ENCODE results near the gene TUFT1.
A peak's percentile ranks its signal among the peaks of the same experiment; 100 is the strongest.

TUFT1 gene

GRCh38 chr1:151539321-151540020 lies 638 bp upstream of the TUFT1 start:
- DNase-seq, result peak; percentile 89

DNA sequence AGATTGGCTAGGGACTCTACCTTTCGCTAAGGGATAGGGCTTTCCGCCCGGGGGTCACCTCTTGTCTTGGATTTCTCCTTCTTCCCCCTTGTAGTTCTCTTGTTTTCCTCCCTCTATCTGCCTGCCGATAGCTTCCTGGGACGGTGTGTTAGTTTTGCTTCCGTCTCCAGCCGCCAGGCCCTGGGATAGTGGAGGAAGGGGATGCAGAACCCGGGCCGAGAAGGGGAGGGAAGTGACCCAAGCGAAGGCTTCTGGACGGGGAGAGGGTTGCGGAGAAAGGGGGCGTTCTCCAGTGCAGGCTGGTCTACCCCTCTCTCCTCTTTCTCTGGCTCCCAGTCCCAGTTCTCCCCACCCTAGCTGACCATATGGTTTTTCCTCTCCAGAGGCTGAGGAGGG lies 871 bp downstream of the TUFT1 start:
- DNase-seq, result peak; percentile 5

GRCh38 chr1:151541752-151542151 lies 1.6 kb downstream of the TUFT1 start:
- DNase-seq, result no peak

DNA sequence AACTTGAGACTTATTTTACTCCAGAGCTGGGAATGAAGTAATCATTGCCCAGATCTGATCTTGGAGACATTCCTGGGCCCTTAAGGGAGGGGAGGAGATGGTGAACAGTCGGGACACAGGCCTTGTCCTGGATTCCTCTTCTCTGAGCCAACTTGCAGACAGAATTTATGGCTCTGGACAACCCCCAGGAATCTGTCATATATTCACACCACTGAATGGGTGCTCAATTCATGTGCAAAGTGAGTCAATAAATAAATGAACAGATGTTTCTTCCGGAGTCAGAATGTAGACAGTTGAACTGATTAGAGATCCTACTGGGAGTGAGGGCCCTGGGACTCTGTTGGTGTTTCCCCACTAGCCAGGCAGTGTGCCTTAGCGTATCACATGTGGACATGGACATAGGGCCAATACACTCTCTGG lies 2.6 kb downstream of the TUFT1 start:
- no peak for DNase-seq

DNA sequence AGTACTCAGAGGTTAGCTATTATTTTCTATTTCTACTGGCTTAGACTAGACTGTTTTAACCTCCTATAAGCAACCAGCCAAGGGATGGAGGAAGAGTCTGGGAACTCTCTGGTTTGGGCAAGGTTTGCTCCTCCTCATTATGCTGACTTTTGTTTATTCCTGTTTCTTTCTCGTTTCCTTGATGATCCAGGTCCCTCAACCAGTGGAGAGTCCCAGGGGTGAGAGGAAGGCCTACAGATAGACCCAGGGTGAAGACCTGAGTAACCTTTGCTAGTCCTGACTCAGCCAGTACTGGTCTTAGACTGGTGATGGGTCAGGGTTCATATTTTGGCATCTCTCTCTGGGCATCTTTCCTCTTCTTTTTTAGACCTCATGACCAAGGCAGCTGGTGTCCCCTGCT lies 5.4 kb downstream of the TUFT1 start:
- DNase-seq, result no peak

GRCh38 chr1:151546011-151546925 lies 6.2 kb downstream of the TUFT1 start:
- no peak for DNase-seq

- DNase-seq, result no peak
These were observed 7.2 kb downstream of the TUFT1 start for GRCh38 chr1:151547119-151547899.

DNA sequence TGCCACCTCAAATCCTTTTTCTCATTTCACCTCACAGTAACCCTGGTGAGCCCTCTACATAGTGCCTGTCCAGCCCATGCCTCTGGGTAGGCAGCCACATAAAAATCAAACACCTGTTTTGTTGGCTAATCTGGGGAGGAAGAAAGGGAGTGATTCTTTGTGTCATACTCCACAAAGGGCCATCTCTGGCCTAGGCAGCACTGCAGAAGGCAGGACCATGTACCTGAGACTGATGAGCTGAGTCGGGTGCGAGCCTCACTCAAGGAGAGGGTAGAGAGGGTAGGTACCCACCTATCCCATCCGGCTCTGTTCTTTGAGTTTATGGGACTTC lies 7.8 kb downstream of the TUFT1 start:
- DNase-seq, result no peak

GRCh38 chr1:151549199-151549598 lies 9.1 kb downstream of the TUFT1 start:
- DNase-seq, result no peak

GRCh38 chr1:151553659-151554058 lies 13.6 kb downstream of the TUFT1 start:
- no peak for DNase-seq

GRCh38 chr1:151556052-151556451 lies 15.9 kb downstream of the TUFT1 start:
- no peak for DNase-seq

GRCh38 chr1:151562661-151563060 lies 22.6 kb downstream of the TUFT1 start:
- DNase-seq, result no peak

- DNase-seq, result no peak
These were observed 23.3 kb downstream of the TUFT1 start for GRCh38 chr1:151563376-151563775.

DNA sequence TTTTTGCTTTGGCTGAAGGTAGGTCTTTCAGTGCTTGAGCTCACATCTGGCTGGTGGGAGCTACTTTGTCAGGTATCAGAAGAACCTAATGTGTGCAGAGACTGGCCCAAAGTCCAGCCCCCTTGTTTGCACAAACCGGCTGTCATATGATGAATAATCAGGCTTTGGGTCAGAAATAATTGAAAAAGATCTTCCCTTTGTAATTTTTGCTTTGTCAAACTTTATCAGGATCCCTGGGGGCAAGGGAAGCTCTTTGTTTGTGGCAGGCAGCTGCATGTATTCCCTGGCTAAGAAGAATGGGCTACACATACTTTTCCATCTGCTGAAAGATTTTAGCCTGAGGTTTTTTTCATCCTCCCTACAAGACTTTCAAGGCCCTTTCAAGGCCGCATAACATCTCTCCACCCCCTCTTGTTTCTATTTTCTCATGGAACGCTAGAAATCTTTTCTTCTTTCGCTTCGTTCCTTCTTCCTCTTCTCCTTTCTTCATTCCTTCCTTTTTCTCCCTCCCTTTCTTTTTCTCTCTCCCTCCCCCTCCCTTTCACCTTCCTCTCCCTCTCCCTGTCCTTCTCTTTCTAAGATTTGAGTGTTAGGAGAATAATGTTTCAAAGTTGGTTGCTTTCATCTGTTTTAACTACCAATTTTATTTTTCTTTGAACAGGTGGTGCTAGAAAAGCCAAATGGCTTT lies 25.5 kb downstream of the TUFT1 start:
- DNase-seq, result no peak

DNA sequence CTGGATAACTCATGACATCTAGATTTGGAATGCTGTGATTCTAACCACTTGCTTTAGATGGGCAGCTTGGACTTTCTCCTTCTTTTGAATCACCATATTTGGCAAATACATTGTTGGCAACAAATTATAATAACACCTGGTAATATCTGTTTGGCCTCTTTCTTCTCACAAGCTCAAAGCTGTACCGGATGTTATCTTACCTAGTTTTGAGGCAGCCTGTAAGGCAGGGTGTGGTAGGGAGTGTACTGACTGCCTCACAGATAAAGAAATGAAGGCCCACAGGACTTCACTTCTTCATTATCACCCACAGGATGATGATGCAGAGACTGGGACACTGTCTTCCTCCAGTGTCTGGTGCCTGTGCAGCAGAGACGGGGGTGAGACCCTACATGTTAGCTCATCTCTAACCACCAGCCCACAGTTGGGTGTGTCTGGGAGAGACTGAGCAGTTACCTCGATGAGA lies 28.5 kb downstream of the TUFT1 start:
- peak; percentile 16 for DNase-seq

DNA sequence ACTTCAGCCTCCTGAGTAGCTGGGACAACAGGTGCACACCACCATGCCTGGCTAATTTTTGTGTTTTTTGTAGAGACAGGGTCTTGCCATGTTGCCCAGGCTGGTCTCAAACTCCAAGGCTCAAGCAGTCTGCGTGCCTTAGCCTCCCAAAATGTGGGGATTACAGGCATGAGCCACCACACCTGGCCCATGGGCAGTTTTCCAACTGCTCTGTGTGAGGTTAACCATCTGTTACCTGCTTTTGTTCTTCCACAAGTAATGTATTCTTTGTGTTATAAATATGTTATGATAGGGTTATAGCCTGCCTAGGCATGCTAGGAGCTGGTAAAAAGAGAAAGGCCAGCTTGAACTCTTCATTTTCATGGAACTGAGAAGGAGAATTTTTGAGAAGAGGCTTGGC lies 30.7 kb downstream of the TUFT1 start:
- DNase-seq, result no peak

DNA sequence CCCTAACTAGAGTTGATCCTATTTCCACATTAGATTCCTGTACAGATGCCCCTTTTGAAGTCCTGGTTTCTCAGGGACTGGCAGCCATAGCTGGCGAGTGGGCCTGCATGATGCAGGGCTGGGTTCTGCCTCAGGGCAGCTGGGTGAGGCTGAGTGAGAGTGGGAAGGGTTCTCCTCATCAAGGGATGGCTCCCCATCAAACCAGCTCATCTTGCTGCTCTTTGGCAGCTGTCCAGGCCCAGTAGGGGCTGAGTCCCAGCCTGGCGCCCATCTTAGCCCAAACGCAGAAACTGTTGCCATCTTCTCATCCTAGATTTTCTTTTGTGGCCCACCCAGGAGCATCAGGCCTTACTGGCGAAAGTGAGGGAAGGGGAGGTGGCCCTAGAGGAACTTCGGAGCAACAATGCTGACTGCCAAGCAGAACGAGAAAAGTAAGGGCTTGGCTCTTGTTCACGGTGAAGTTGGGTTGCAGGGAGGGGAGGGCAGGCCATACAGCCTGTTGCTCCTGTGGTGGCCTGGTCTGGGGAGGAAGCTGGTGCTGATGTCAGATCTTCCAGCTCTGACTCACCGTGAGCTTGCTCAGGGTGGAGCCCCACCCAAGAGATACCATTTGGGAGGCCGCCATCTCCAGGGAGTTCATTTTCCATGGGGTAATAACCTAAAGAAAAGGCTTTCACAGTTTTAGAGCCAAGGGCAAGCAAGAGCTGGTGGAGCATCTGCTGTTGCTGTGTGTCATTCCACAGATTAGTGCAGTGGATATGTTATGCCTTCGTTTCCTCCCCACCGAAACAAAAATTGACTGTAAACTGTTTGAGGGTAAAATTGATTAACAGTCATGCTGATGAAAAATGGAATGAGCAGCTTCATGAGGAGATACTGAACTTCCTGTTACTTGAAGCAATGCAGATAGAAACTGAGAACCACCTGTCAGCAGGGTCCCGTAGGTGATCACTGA lies 34.7 kb downstream of the TUFT1 start:
- peak; percentile 68 for DNase-seq

GRCh38 chr1:151577173-151577572 lies 37.1 kb downstream of the TUFT1 start:
- no peak for DNase-seq

DNA sequence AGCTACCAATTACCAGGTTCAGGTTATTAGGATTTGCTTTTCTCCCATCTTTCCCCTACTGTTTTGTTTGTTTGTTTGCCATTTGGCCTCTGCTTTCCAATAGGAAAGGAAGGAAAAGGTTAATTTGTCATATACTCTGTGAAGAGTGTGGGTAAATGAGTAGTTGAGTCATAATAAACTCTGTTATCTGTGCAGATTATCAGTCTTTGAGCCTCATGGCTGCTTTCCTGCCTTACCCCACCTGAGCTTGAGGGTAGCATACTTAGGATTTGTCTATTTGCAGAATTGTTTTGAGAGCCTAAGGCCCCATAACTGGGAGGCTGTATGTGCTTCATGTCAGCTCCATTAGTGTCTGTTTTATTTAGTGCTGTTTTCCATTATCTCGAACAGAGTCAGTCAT lies 38.8 kb downstream of the TUFT1 start:
- no peak for DNase-seq

- no peak for DNase-seq
These were observed 39.5 kb downstream of the TUFT1 start for GRCh38 chr1:151579436-151580225.

DNA sequence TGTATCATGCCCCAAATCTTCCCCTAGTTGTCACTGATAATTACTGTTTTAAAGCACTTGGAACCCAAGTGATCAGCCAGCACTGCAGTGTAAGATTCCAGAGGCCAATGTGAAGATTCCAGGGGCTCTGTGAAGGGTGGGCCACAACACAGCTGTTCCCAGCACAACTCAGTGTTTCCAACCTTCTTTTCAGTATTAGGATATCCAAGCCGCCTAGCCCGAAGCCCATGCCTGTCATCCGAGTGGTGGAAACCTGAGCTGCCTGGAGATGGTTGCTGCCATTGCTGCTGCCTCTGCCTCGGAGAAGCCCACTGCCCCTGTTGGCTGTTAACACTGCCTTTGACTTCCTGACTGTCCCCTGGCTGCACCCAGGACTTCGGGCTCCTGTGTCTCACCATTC lies 41.3 kb downstream of the TUFT1 start:
- no peak for DNase-seq
